ENCODE measurements around the gene GOLGB1.

Gene GOLGB1

DNA sequence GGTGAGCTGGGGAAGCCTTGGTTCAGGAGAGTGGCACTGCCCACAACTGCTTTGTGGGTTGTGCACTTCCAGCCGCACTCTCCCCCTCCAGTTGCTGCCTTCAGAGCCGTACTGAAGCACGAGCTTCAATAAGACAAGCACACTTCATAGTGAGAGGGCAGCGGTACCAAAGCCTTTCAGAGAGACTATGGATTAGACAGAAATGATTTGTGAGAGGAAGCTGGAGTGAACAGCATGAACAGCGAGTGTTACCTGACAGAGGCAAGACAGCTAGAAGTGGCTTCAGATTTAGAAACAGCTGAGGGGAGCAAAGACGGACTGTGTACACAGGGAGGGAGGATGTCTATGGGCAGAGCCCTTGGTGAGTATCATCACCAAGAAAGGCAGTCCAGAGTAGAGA is 119.9 kb downstream of the GOLGB1 start:
- DNase-seq: no peak

DNA sequence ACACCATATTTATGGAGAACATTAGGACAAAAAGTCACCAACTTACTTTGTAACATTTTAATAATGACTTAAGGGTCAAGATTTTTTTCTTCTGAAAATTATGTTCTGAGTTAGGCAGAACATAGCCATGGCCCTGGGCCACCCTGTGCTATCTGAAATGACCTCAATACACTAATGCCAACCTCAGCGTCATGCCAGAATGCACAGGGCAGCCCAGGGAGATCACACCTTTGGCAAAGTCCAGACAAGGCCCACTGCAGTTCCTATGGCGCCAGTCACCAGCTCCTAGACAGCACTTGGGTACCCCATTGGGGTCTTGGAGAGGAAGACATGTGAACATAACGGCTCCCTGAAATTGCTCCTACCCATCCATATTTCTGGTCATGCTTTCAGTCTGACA is 121.9 kb downstream of the GOLGB1 start:
- no peak for DNase-seq

DNA sequence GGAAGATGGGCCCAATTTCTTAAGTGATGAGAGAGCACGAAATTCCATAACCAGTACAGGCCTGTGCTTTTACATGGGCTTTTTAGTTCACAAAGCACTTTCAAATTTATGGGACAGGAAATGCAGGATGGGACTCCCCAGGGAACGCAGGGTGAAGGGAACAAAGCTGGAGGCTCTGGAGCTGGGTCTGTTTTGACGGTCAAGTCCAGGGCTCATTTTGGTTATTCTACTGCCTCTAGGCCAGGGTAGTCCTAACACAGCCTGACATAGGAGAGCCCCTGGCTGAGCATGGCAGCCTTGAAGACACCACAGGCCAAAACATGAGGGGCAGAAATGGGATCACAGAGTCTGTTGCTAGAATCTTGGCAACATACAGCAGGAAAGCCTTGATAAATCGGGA is 122.3 kb downstream of the GOLGB1 start:
- DNase-seq: no peak

DNA sequence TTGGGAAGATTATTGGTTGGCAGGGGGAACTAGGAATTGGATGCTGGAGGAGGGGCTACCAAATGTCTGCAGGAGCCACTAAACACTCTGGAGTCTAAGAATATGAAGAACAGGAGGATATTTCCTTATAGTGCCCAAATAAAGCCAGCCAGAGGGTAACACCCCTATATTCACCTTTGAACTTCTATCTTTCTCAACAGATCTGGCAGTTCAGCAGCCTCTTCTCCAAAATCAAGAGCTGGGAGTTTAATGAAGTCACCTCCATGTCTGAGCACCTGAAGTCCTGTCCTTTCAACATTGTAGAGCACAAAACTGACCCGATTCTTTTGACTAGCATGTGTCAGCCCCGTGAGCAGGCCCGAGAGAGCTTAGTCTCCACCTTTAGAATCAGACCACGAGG is 123.0 kb downstream of the GOLGB1 start:
- no peak for DNase-seq

DNA sequence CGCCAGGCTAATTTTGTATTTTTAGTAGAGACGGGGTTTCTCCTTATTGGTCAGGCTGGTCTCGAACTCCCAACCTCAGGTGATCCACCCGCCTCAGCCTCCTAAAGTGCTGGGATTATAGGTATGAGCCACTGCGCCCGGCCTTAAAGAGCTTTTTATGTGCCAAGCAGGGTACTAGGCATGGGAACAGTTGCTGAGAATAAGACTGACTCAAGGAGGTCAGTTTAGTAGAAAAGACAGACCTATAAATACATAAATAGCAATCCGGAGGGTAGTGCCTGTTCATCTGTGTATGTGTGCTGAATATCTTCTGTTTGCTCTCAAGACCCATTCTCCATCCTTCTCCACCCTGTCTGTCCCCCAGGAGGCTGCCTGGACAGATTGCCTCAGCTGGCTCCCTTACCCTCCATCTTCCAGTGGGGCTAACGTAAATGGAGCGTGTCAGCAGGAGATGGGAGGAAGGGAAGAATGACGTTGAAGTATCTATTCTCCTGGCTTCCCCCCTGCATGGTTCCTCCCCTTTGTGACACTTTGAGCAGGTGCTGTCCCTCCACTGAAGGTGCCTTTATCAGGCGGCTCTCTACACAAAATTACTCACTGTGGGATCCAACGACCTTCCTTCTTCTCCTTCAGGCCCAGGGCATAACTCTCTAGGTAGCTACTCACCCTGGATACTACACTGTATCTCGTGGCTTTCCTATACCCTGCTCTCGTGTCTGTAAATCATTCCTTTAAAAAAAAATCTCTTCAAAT is 125.2 kb downstream of the GOLGB1 start:
- no peak for DNase-seq

DNA sequence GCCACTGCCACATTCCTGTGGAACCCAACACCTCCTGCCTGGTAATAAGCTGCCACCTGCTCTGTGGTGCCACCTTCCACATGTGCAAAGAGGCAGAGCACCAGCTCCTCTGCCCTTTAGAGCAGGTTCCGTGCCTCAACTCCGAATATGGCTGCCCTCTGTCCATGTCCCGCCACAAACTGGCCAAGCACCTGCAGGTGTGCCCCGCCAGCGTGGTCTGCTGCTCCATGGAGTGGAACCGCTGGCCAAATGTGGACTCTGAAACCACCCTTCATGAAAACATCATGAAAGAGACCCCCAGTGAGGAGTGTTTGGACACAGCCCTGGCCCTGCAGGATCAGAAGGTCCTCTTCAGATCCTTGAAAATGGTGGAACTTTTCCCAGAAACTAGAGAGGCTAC is 128.1 kb downstream of the GOLGB1 start:
- DNase-seq: no peak

DNA sequence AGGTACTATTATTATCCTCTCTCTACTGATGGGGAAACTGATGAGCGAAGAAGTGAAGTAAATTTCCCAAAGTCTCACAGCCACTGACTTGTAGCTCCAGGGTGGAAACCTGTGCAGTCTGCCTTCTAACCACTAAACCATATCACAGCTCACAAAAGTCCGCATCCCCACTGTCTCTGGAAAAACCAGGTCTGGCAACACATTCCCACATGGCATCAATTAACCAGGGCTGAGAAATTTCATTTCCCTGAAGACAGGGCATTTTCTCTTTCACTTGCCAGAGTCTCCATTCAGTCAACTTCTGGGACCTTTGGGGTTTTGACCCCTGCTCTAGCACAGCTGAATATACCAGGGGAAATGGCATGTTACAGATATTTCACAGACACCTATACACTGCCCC is 129.8 kb downstream of the GOLGB1 start:
- no peak for DNase-seq
